ENCODE results near the gene STX16.

STX16 gene

GRCh38 chr20:58656831-58657230 lies 5.7 kb downstream of the STX16 start:
- DNase-seq, result no peak

- DNase-seq, result no peak
These were observed 6.2 kb downstream of the STX16 start for GRCh38 chr20:58657262-58657661.

- DNase-seq, result no peak
These were observed 6.9 kb downstream of the STX16 start for GRCh38 chr20:58657986-58658385.

- DNase-seq, result no peak
These were observed 7.7 kb downstream of the STX16 start for GRCh38 chr20:58658760-58659159.

- no peak for DNase-seq
These were observed 8.8 kb downstream of the STX16 start for GRCh38 chr20:58659841-58660240.

- DNase-seq, result no peak
These were observed 9.9 kb downstream of the STX16 start for GRCh38 chr20:58660855-58661597.

- DNase-seq, result no peak
These were observed 10.8 kb downstream of the STX16 start for GRCh38 chr20:58661598-58662473.

- DNase-seq, result no peak
These were observed 13.2 kb downstream of the STX16 start for GRCh38 chr20:58664331-58664730.

GRCh38 chr20:58664883-58665282 lies 13.8 kb downstream of the STX16 start:
- no peak for DNase-seq

GRCh38 chr20:58665606-58666005 lies 14.5 kb downstream of the STX16 start:
- DNase-seq, result no peak

- DNase-seq, result no peak
These were observed 15.6 kb downstream of the STX16 start for GRCh38 chr20:58666702-58667101.

- DNase-seq, result no peak
These were observed 16.9 kb downstream of the STX16 start for GRCh38 chr20:58667975-58668374.

- no peak for DNase-seq
These were observed 17.8 kb downstream of the STX16 start for GRCh38 chr20:58668901-58669286.

- no peak for DNase-seq
These were observed 18.4 kb downstream of the STX16 start for GRCh38 chr20:58669287-58670006.

- DNase-seq, result no peak
These were observed 19.0 kb downstream of the STX16 start for GRCh38 chr20:58670102-58670501.

GRCh38 chr20:58670659-58671058 lies 19.6 kb downstream of the STX16 start:
- DNase-seq, result no peak

- DNase-seq, result no peak
These were observed 22.0 kb downstream of the STX16 start for GRCh38 chr20:58673119-58673518.

GRCh38 chr20:58675146-58675584 lies 24.1 kb downstream of the STX16 start:
- no peak for DNase-seq

- DNase-seq, result no peak
These were observed 24.6 kb downstream of the STX16 start for GRCh38 chr20:58675641-58676040.

- DNase-seq, result no peak
These were observed 25.1 kb downstream of the STX16 start for GRCh38 chr20:58676161-58676560.

- no peak for DNase-seq
These were observed 26.1 kb downstream of the STX16 start for GRCh38 chr20:58677079-58677604.

GRCh38 chr20:58677808-58678207 lies 26.7 kb downstream of the STX16 start:
- DNase-seq, result no peak

- no peak for DNase-seq
These were observed 27.7 kb downstream of the STX16 start for GRCh38 chr20:58678806-58679205.
